ENCODE measurements around the gene ACSM5.

- TF ChIP-seq, protein P1, sequence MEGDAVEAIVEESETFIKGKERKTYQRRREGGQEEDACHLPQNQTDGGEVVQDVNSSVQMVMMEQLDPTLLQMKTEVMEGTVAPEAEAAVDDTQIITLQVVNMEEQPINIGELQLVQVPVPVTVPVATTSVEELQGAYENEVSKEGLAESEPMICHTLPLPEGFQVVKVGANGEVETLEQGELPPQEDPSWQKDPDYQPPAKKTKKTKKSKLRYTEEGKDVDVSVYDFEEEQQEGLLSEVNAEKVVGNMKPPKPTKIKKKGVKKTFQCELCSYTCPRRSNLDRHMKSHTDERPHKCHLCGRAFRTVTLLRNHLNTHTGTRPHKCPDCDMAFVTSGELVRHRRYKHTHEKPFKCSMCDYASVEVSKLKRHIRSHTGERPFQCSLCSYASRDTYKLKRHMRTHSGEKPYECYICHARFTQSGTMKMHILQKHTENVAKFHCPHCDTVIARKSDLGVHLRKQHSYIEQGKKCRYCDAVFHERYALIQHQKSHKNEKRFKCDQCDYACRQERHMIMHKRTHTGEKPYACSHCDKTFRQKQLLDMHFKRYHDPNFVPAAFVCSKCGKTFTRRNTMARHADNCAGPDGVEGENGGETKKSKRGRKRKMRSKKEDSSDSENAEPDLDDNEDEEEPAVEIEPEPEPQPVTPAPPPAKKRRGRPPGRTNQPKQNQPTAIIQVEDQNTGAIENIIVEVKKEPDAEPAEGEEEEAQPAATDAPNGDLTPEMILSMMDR (conservative IDR thresholded peaks at IDR 0.05; ENCODE audit: low read depth in 2 of 2): no peak
- no peak for TF ChIP-seq EZH2 (IDR thresholded peaks at IDR 0.05; ENCODE audit: low read depth, unreplicated experiment)
Observed at GRCh38 chr16:20397468-20398074, 11.8 kb upstream of the ACSM5 start.

All from GM23338 (cell line).